GM12878 (cell line): Measurements from ENCODE around the gene TOR1B. TPM values are rescaled to one million over a fixed set of nuclear protein-coding genes. Genes with fewer than 3 reads are reported as not detected.

Experiments used
- ATAC-seq: fragments of 200-7000 bp; cut with Tn5 transposase; 3 replicates; pipeline ENCODE4 v1.9.1; 2020; ENCODE audit warnings: mild to moderate bottlenecking, moderate library complexity
- BruUV-seq: library from RNA; stranded (reverse); fragments of 400-500 nt; replicated peaks from 2 replicates; lab custom pipeline; 2021; lab: Mats Ljungman, UMichigan
- CTCF ChIA-PET: fragments of 300-600 bp; sonication (Branson Sonifier 250); formaldehyde crosslinking; extraction: SDS; loops from one replicate; lab custom pipeline; 2021; ENCODE audit warnings: inconsistent platforms; lab: Yijun Ruan, JAX
- POLR2A ChIA-PET: fragments of 350-600 bp; formaldehyde crosslinking; extraction: SDS; loops from one replicate; lab custom pipeline; 2021; ENCODE audit warnings: inconsistent platforms; lab: Charles Lee
- RAD21 ChIA-PET: fragments of 300-600 bp; sonication (Branson Sonifier 250); formaldehyde crosslinking; loops from one replicate; lab custom pipeline; 2023; ENCODE audit warnings: antibody characterized with exemption; ENCODE audit not compliant: unreplicated experiment; lab: Charles Lee
- SMC1A ChIA-PET: fragments of 300-600 bp; sonication (Branson Sonifier 250); formaldehyde crosslinking; loops from one replicate; lab custom pipeline; 2023; ENCODE audit not compliant: unreplicated experiment, uncharacterized antibody; lab: Charles Lee
- DNase-seq: peaks from one replicate; pipeline ENCODE4 v3.0.0-alpha.2; 2011; ENCODE audit warnings: low read depth, low spot score
- FAIRE-seq: peaks from 3 replicates; lab custom pipeline; 2011; peaks lifted over from hg19 to GRCh38; lab: Jason Lieb, UNC
- H2AFZ ChIP-seq: 2 replicates; pipeline ENCODE4 v1.6.0; 2011; ENCODE audit warnings: low read depth, low read length, control low read depth; ENCODE audit not compliant: control insufficient read depth
- H3K27ac ChIP-seq: 2 replicates; pipeline ENCODE4 v1.5.1; 2011; ENCODE audit warnings: control low read depth; ENCODE audit not compliant: control insufficient read depth, insufficient read depth
- H3K27me3 ChIP-seq, 2 experiments: replicated peaks in 1 of 2; 2 replicates each; pipeline versions ENCODE4 v1.6.0 to v1.6.1; 2011; ENCODE audit warnings: low read length in 1 of 2; ENCODE audit not compliant: control insufficient read depth in 2 of 2, insufficient read depth in 2 of 2
- H3K36me3 ChIP-seq, 2 experiments: 2 replicates each; pipeline ENCODE4 v1.5.1; 2011; ENCODE audit warnings: low read length in 1 of 2; ENCODE audit not compliant: control insufficient read depth in 2 of 2, insufficient read depth in 2 of 2
- H3K4me1 ChIP-seq: 2 replicates; pipeline ENCODE4 v1.6.1; 2011; ENCODE audit warnings: mild to moderate bottlenecking, low read length, moderate library complexity, mixed read lengths; ENCODE audit not compliant: control insufficient read depth, insufficient read depth
- H3K4me2 ChIP-seq: 2 replicates; pipeline ENCODE4 v1.6.0; 2011; ENCODE audit warnings: control low read depth; ENCODE audit not compliant: control insufficient read depth, insufficient read depth
- H3K4me3 ChIP-seq: fragments of 200-600 bp; sonication (generic); 2 replicates; pipeline ENCODE4 v1.5.1; 2016
- H3K79me2 ChIP-seq: 2 replicates; pipeline ENCODE4 v1.6.0; 2011; ENCODE audit warnings: low read length; ENCODE audit not compliant: control insufficient read depth, insufficient read depth
- H3K9ac ChIP-seq: 2 replicates; pipeline ENCODE4 v1.8.0; 2011; ENCODE audit warnings: low read length, control low read depth, mixed read lengths; ENCODE audit not compliant: control insufficient read depth, insufficient read depth
- H3K9me3 ChIP-seq: replicated peaks from 3 replicates; pipeline ENCODE4 v1.5.1; 2011; ENCODE audit warnings: mild to moderate bottlenecking, low read length; ENCODE audit not compliant: control insufficient read depth, insufficient read depth
- H4K20me1 ChIP-seq: 2 replicates; pipeline ENCODE4 v1.6.0; 2011; ENCODE audit not compliant: control insufficient read depth, insufficient read depth
- CBX5 ChIP-seq: sonication (generic); IDR thresholded peaks from 2 replicates; pipeline ENCODE4 v1.6.1; 2016; ENCODE audit warnings: low read depth, moderate library complexity, mild to moderate bottlenecking, inconsistent platforms
- CEBPB ChIP-seq, 2 experiments: fragments of 150-350 bp in 1 of 2; IDR thresholded peaks; 2 replicates each; pipeline ENCODE4 v1.6.1; 2012 to 2014; ENCODE audit warnings: low read depth in 2 of 2, low read length in 2 of 2, borderline replicate concordance in 1 of 2, inconsistent platforms in 1 of 2
- EZH2 ChIP-seq: IDR thresholded peaks from 2 replicates; pipeline ENCODE4 v1.6.1; 2012; ENCODE audit warnings: low read depth, mild to moderate bottlenecking, control low read depth, inconsistent platforms, low read length, borderline replicate concordance; ENCODE audit not compliant: control insufficient read depth
- HDAC2 ChIP-seq: fragments of 200-600 bp; sonication (generic); IDR thresholded peaks from 2 replicates; pipeline ENCODE4 v1.6.1; 2017
- JUNB ChIP-seq: IDR thresholded peaks from 2 replicates; pipeline ENCODE4 v1.6.1; 2016; ENCODE audit warnings: antibody characterized with exemption, mild to moderate bottlenecking
- KDM1A ChIP-seq: fragments of 200-600 bp; sonication (generic); IDR thresholded peaks from 2 replicates; pipeline ENCODE4 v1.6.1; 2016; ENCODE audit warnings: borderline replicate concordance
- MEF2A ChIP-seq: IDR thresholded peaks from 2 replicates; pipeline ENCODE4 v1.6.1; 2011; ENCODE audit warnings: low read depth, mild to moderate bottlenecking, low read length, moderate library complexity; ENCODE audit not compliant: insufficient read depth
- PAX8 ChIP-seq: fragments of 450-650 bp; IDR thresholded peaks from 2 replicates; pipeline ENCODE4 v1.6.1; 2017; ENCODE audit warnings: mild to moderate bottlenecking, moderate library complexity
- PKNOX1 ChIP-seq: fragments of 450-650 bp; IDR thresholded peaks from 2 replicates; pipeline ENCODE4 v1.6.1; 2016; ENCODE audit warnings: mild to moderate bottlenecking
- STAT3 ChIP-seq: IDR thresholded peaks from 2 replicates; pipeline ENCODE4 v1.6.1; 2011; ENCODE audit warnings: low read depth, low read length, improper control_type of control experiment
- ZNF384 ChIP-seq: IDR thresholded peaks from 2 replicates; pipeline ENCODE4 v1.6.1; 2012; ENCODE audit warnings: low read depth, mild to moderate bottlenecking, low read length, improper control_type of control experiment, borderline replicate concordance
- ZNF592 ChIP-seq: fragments of 450-650 bp; IDR thresholded peaks from 2 replicates; pipeline ENCODE4 v1.6.1; 2017; ENCODE audit warnings: mild to moderate bottlenecking, moderate library complexity
- WGBS: methylation state at CpG from one replicate; pipeline ENCODE4 v1.1.6; 2016; ENCODE audit warnings: low lambda C conversion rate; ENCODE audit not compliant: insufficient replicate concordance, insufficient coverage; ENCODE audit errors: missing lambda C conversion rate; 5-methylcytosine and 5-hydroxymethylcytosine counted together
- in situ Hi-C: fragments of 300-500 bp; cut with MboI; formaldehyde crosslinking; loops from 9 replicates; pipeline ENCODE4 v1.14.3; 2018; ENCODE audit warnings: mixed read lengths
- intact Hi-C: fragments of 100-400 bp; cut with micrococcal nuclease; formaldehyde crosslinking; loops from one replicate; pipeline ENCODE4 v1.14.2; 2022; ENCODE audit not compliant: unreplicated experiment
- polyA plus RNA-seq, 11 experiments: library from polyadenylated mRNA; depleted of rRNA in 4 of 11; unstranded in 6 of 11; stranded (reverse) in 5 of 11; fragments of >200 nt; fragmentation: Nextera tagmentation in 4 of 11; fragmentation: Illumina TruSeq in 1 of 11; extraction: Ambion mirVana in 4 of 11; extraction: Trizol in 1 of 11; gene quantifications; 1 replicate in 1 of 11; 2 replicates in 10 of 11; pipeline versions ENCODE4 v1.2.1 to v1.2.3, GENCODE V29; 2011 to 2016; ENCODE audit warnings: inconsistent platforms in 2 of 11, missing spikeins in 2 of 11, low read depth in 1 of 11
- total RNA-seq, 4 experiments: library from RNA; depleted of rRNA in 3 of 4; stranded (reverse); fragments of >200 nt in 3 of 4; fragmentation: Illumina TruSeq in 1 of 4; extraction: Trizol in 1 of 4; gene quantifications; 2 replicates each; pipeline versions ENCODE4 v1.2.1 to v1.2.3, GENCODE V29; 2013 to 2021

Gene TOR1B
- total and polyA plus RNA-seq, 10 of the 15 experiments (the other 5 are each of a cell fraction or from before 2014, with no cell fraction given), result 1.8 to 17.5 (median 9.9) TPM

- no peak for FAIRE-seq
- no peak overlapping the region for H2AFZ ChIP-seq
- DNase-seq, result no peak
- no peaks in the 10 kb centered on the region for H3K4me1 ChIP-seq
- POLR2A ChIA-PET, result no interaction called here
- H4K20me1 ChIP-seq, result no peaks in the 10 kb centered on the region
- in situ Hi-C loops (no loop called here), intact Hi-C loops (no loop called here)
- no peak overlapping the region for H3K27ac ChIP-seq
- WGBS, result 82% methylated on average over 4 of the region's 4 CpGs
- H3K4me2 ChIP-seq, result no peak overlapping the region
- TF ChIP-seq JUNB, result no peak
- TF ChIP-seq, all 136 proteins: peak for 0
- H3K27me3 ChIP-seq, result peaks cover 0 to 1% of the 10 kb centered on the region in 2 experiments; a peak in 1 of 4 replicates
- BruUV-seq, result no TSS peak
- no peaks in the 10 kb centered on the region for H3K36me3 ChIP-seq
- H3K9ac ChIP-seq, result no peak overlapping the region
- H3K9me3 ChIP-seq, result no peaks in the 10 kb centered on the region
- ChIA-PET SMC1A (interaction anchor here (0.6 kb wide), 2 partner anchors 18 to 35 kb away, joined by 3 read pairs; no protein-coding TSS in a partner anchor), CTCF (interaction anchor here (0.7 kb wide), 1 partner anchor 846 kb away, joined by 3 read pairs; no protein-coding TSS in a partner anchor), RAD21 (interaction anchor here (0.9 kb wide), 1 partner anchor 18 kb away, joined by 3 read pairs; no protein-coding TSS in a partner anchor)
- ATAC-seq, result no peak
- no peaks in the 10 kb centered on the region for H3K79me2 ChIP-seq
- no peak overlapping the region for H3K4me3 ChIP-seq
Measured at GRCh38 chr9:129765764-129766317, 37.1 kb upstream of the TOR1B start.

DNA sequence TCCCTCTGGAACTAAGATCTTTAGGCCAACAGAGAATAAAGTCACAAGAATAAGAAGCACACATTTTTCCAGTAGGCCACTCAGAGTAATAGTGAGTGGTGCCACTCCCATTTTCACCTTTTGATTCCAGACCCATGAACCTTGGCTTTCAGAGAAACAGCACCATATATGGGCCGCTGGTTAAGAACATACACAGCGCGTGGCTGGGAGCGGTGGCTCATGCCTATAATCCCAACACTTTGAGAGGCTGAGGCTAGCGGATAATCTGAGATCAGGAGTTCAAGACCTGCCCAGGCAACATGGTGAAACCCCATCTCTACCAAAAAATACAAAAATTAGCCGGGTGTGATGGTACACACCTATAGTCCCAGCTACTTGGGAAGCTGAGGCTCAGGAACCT, 34.5 kb upstream of the TOR1B start:
- H3K4me3 ChIP-seq, result no peak overlapping the region
- H2AFZ ChIP-seq, result no peak overlapping the region
- no peaks in the 10 kb centered on the region for H3K4me1 ChIP-seq
- in situ Hi-C loops, result no loop called here
- POLR2A ChIA-PET, result no interaction called here
- no TSS peak for BruUV-seq
- no peak overlapping the region for H3K27ac ChIP-seq
- ATAC-seq (no peak), DNase-seq (no peak), FAIRE-seq (no peak)
- H3K4me2 ChIP-seq, result no peak overlapping the region
- 59% methylated on average over 6 of the region's 6 CpGs for WGBS
- H3K27me3 ChIP-seq, result peaks cover 0 to 1% of the 10 kb centered on the region in 2 experiments; a peak in 1 of 4 replicates
- H3K9ac ChIP-seq, result no peak overlapping the region
- SMC1A ChIA-PET, result no interaction called here
- no peaks in the 10 kb centered on the region for H4K20me1 ChIP-seq
- intact Hi-C loops, result no loop called here
- no peaks in the 10 kb centered on the region for H3K9me3 ChIP-seq
- CTCF ChIA-PET, result interaction anchor here (1.4 kb wide), 1 partner anchor 42 kb away, joined by 3 read pairs; no protein-coding TSS in a partner anchor
- no peaks in the 10 kb centered on the region for H3K36me3 ChIP-seq
- RAD21 ChIA-PET, result no interaction called here
- H3K79me2 ChIP-seq, result no peaks in the 10 kb centered on the region
- TF ChIP-seq CEBPB (IDR thresholded peaks at IDR 0.05; ENCODE audit: borderline replicate concordance in 1 of 2, low read depth in 2 of 2, low read length in 2 of 2) (no peak), PAX8 (no peak), PKNOX1 (no peak), ZNF592 (no peak), STAT3 (no peak), HDAC2 (no peak), KDM1A (no peak), EZH2 (no peak), ZNF384 (no peak), MEF2A (no peak), CBX5 (no peak)
